Activated T-helper 1 cell treated with anti-CD3 and anti-CD28 coated beads, Interleukin-12 subunit alpha, Interleukin-12 subunit beta, Interleukin-2, Interleukin-4 antibody, amounts not matched to agents 30 ng/mL and 10 ng/mL and 1 ng/mL, durations not matched to agents 14 hours and 24 hours and 36 hours (primary cell): ENCODE data around the gene SLC16A2. TPM values are rescaled to one million over a fixed set of nuclear protein-coding genes. Genes with fewer than 3 reads are reported as not detected.

ENCODE experiments used
- total RNA-seq: library from RNA; stranded (reverse); gene quantifications from 2 replicates; pipeline ENCODE4 v1.2.3, GENCODE V29; 2022

Gene SLC16A2
- total RNA-seq, 1 donor from 2014 or later: 0.08 TPM

Other genes with a start within 250 kb of the SLC16A2 start
- not detected in 2 replicates for gene ZCCHC13, start 117.3 kb upstream of the SLC16A2 start, total RNA-seq
- gene RLIM, start 193.1 kb downstream of the SLC16A2 start, total RNA-seq: 30.5 and 31.4 TPM in 2 replicates